SK-N-SH treated with all-trans-retinoic acid at 6 μM for 48 hours (cell line): ENCODE measurements around the gene SSR1.
"Not testable (repeated sequence)": the region's sequence is repeated elsewhere in the genome, so short reads cannot be mapped to it uniquely, and the experiment has no call there.

Experiments
- ATAC-seq: fragments of 200-7000 bp; cut with Tn5 transposase; 3 replicates; pipeline ENCODE4 v1.9.1; 2020; ENCODE audit warnings: mild to moderate bottlenecking, moderate library complexity
- ARNTL ChIP-seq: fragments of 450-650 bp; formaldehyde crosslinking; IDR thresholded peaks from 2 replicates; pipeline ENCODE4 v1.5.0; 2020; ENCODE audit warnings: low read depth, mild to moderate bottlenecking, moderate library complexity, borderline replicate concordance
- BACH2 ChIP-seq: fragments of 250-450 bp; sonication (Bioruptor Pico); IDR thresholded peaks from 2 replicates; pipeline ENCODE4 v1.9.0; 2021; ENCODE audit warnings: mild to moderate bottlenecking, borderline replicate concordance
- CSDC2 ChIP-seq: fragments of 250-450 bp; sonication (Bioruptor Pico); IDR thresholded peaks from 2 replicates; pipeline ENCODE4 v1.5.0; 2020; ENCODE audit warnings: mild to moderate bottlenecking, moderate library complexity
- ESRRG ChIP-seq: fragments of 250-450 bp; sonication (Bioruptor Pico); IDR thresholded peaks from 2 replicates; pipeline ENCODE4 v1.6.1; 2021; ENCODE audit warnings: mild to moderate bottlenecking
- GLIS3 ChIP-seq: fragments of 250-450 bp; sonication (Bioruptor Pico); IDR thresholded peaks from 2 replicates; pipeline ENCODE4 v1.5.0; 2020; ENCODE audit warnings: mild to moderate bottlenecking, moderate library complexity
- ISL1 ChIP-seq: fragments of 250-450 bp; sonication (Bioruptor Pico); IDR thresholded peaks from 2 replicates; pipeline ENCODE4 v2.1.2; 2022; ENCODE audit warnings: mild to moderate bottlenecking, moderate library complexity
- OSR1 ChIP-seq: fragments of 250-450 bp; sonication (Bioruptor Pico); IDR thresholded peaks from 2 replicates; pipeline ENCODE4 v1.8.0; 2022; ENCODE audit warnings: moderate library complexity, mild to moderate bottlenecking, inconsistent platforms
- RARB ChIP-seq: fragments of 250-450 bp; sonication (Bioruptor Pico); IDR thresholded peaks from 2 replicates; pipeline ENCODE4 v1.8.0; 2021; ENCODE audit warnings: mild to moderate bottlenecking, moderate library complexity
- SNAI2 ChIP-seq: fragments of 250-450 bp; sonication (Bioruptor Pico); IDR thresholded peaks from 2 replicates; pipeline ENCODE4 v1.5.0; 2020; ENCODE audit warnings: mild to moderate bottlenecking, moderate library complexity
- TCF4 ChIP-seq: fragments of 250-450 bp; sonication (Bioruptor Pico); IDR thresholded peaks from 2 replicates; pipeline ENCODE4 v1.8.0; 2021; ENCODE audit warnings: mild to moderate bottlenecking, moderate library complexity, borderline replicate concordance
- TOX ChIP-seq: fragments of 250-450 bp; sonication (Bioruptor Pico); IDR thresholded peaks from 2 replicates; pipeline ENCODE4 v1.8.0; 2021; ENCODE audit warnings: mild to moderate bottlenecking, moderate library complexity, borderline replicate concordance
- ZC3H10 ChIP-seq: fragments of 250-450 bp; sonication (Bioruptor Pico); IDR thresholded peaks from 2 replicates; pipeline ENCODE4 v1.5.1; 2021; ENCODE audit warnings: mild to moderate bottlenecking, moderate library complexity
- ZFP3 ChIP-seq: fragments of 250-450 bp; sonication (Bioruptor Pico); IDR thresholded peaks from 2 replicates; pipeline ENCODE4 v1.5.0; 2020; ENCODE audit warnings: mild to moderate bottlenecking, moderate library complexity
- ZNF565 ChIP-seq: fragments of 450-650 bp; formaldehyde crosslinking; conservative IDR thresholded peaks from 2 replicates; pipeline ENCODE4 v1.5.0; 2020; ENCODE audit warnings: low read depth, mild to moderate bottlenecking, moderate library complexity
- ZNF70 ChIP-seq: fragments of 450-650 bp; formaldehyde crosslinking; IDR thresholded peaks from 2 replicates; pipeline ENCODE4 v1.5.0; 2020; ENCODE audit warnings: mild to moderate bottlenecking, moderate library complexity
- ZNF8 ChIP-seq: fragments of 450-650 bp; formaldehyde crosslinking; IDR thresholded peaks from 2 replicates; pipeline ENCODE4 v1.5.0; 2020; ENCODE audit warnings: mild to moderate bottlenecking, moderate library complexity
- TF ChIP-seq, protein P1 (sequence below): fragments of 250-450 bp; sonication (Bioruptor Pico); IDR thresholded peaks from 2 replicates; pipeline ENCODE4 v1.5.1; 2020; ENCODE audit warnings: low read depth, mild to moderate bottlenecking, moderate library complexity
- TF ChIP-seq, protein P2 (sequence below): fragments of 250-450 bp; sonication (Bioruptor Pico); IDR thresholded peaks from 2 replicates; pipeline ENCODE4 v1.8.0; 2020; ENCODE audit warnings: mild to moderate bottlenecking, moderate library complexity, borderline replicate concordance
- TF ChIP-seq, protein P3 (sequence below): fragments of 250-450 bp; sonication (Bioruptor Pico); IDR thresholded peaks from 2 replicates; pipeline ENCODE4 v1.5.0; 2020; ENCODE audit warnings: mild to moderate bottlenecking, moderate library complexity
- TF ChIP-seq, protein P4 (sequence below): fragments of 250-450 bp; sonication (Bioruptor Pico); IDR thresholded peaks from 2 replicates; pipeline ENCODE4 v1.8.0; 2021; ENCODE audit warnings: low read depth, mild to moderate bottlenecking, moderate library complexity, borderline replicate concordance
- TF ChIP-seq, protein P5 (sequence below): fragments of 250-450 bp; sonication (Bioruptor Pico); IDR thresholded peaks from 2 replicates; pipeline ENCODE4 v1.5.1; 2021; ENCODE audit warnings: mild to moderate bottlenecking, moderate library complexity

The SSR1 gene

DNA sequence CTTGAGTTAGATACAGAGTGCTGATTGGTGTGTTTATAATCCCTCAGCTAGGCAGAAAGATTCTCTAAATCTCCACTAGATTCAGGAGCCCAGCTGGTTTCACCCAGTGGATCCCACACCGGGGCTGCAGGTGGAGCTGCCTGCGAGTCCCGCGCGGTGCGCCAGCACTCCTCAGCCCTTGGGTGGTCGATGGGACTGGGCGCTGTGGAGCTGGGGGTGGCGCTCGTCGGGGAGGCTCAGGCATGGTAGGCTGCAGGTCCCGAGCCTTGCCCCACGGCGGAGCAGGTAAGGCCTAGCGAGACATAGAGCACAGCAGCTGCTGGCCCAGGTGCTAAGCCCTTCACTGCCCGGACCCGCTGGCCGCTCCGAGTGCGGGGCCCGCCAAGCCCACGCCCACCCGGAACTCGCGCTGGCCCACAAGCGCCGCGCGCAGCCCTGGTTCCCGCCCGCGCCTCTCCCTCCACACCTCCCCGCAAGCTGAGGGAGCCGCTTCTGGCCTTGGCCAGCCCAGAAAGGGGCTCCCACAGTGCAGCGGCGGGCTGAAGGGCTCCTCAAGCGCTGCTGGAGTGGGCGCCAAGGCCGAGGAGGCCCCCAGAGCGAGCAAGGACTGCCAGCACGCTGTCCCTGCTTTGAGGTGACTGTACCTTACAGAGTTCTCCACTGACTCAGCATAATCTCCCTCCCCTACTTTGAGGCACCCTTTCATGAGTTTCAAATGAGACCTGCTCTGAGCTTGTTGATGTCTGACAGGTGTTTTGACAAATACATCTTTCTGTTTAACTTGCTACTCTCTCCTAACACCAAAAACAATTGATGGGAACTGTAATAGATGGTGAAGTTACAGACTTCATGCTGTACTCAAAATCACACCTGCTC is 3.9 kb upstream of the SSR1 start (continued):
- TF ChIP-seq ESRRG (CRISPR knock-in tag) (no peak), ZNF70 (no peak), ISL1 (CRISPR knock-in tag) (no peak), RARB (CRISPR knock-in tag) (no peak), ZNF8 (CRISPR knock-in tag) (no peak)
- TF ChIP-seq, all 23 proteins: peak for 0

DNA sequence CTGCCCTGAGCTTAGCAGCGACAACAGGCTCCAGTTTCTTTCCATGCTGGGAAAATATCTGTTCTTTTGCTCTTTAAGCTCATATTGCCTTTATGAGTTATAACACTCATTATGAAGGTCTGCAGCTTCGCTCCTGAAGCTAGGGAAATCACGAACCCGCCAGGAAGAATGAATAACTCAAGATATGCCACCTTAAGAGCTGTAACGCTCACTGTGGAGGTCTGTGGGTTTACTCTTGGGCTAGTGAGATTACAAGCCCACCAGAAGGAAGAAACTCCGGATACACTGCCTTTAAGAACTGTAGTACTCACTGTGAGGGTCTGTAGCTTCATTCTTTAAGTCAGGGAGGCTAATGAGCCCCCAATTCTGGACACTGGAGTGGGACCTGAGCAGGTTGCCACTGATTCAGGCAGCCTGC is 3.0 kb upstream of the SSR1 start:
- TF ChIP-seq ZFP3 (CRISPR knock-in tag) (no peak), SNAI2 (CRISPR knock-in tag) (no peak), CSDC2 (no peak)
- TF ChIP-seq, protein P1, sequence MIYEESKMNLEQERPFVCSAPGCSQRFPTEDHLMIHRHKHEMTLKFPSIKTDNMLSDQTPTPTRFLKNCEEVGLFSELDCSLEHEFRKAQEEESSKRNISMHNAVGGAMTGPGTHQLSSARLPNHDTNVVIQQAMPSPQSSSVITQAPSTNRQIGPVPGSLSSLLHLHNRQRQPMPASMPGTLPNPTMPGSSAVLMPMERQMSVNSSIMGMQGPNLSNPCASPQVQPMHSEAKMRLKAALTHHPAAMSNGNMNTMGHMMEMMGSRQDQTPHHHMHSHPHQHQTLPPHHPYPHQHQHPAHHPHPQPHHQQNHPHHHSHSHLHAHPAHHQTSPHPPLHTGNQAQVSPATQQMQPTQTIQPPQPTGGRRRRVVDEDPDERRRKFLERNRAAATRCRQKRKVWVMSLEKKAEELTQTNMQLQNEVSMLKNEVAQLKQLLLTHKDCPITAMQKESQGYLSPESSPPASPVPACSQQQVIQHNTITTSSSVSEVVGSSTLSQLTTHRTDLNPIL: no peak
- no peak for ATAC-seq

DNA sequence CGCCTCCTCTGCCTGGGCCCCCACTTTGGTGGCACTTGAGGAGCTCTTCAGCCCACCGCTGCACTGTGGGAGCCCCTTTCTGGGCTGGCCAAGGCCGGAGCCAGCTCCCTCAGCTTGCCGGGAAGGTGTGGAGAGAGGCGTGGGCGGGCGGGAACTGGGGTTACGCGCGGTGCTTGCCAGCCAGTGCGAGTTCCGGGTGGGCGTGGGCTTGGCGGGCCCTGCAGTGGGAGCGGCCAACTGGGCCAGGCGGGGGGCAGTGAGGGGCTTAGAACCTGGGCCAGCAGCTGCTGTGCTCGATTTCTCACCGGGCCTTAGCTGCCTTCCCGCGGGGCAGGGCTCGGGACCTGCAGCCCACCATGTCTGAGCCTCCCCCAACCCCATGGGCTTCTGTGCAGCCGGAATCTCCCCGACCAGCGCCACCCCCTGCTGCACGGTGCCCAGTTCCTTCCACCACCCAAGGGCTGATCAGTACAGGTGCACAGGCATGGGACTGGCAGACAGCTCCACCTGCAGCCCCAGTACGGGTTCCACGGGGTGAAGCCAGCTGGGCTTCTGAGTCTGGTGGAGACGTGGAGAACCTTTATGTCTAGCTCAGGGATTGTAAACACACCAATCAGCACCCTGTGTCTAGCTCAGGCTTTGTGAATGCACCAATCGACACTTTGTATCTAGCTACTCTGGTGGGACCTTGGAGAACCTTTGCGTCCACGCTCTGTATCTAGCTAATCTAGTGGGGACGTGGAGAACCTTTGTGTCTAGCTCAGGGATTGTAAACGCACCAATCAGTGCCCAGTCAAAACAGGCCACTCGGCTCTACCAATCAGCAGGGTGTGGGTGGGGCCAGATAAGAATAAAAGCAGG is 2.3 kb upstream of the SSR1 start:
- ATAC-seq: not testable (repeated sequence)

DNA sequence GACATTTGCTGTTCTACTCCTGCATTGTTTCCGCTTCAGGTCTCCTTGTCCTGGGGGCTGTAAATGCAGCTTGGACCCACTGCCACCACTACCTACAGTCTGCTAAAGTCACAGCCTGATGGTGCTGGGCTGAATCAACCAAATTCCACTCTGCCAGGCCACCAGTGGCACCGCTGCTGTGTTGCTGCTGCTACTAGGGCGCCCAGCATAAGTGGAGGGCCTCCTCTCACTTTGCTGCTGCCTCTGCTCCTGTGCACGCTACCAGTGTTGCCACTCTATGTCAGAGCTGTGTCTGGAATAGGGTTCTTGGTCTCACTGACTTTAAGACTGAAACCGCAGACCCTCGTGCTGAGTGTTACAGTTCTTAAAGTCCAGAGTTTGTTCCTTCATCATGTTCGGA is 1.4 kb upstream of the SSR1 start:
- TF ChIP-seq ZNF565 (no peak), TOX (CRISPR knock-in tag) (no peak), BACH2 (CRISPR knock-in tag) (no peak), ZFP3 (CRISPR knock-in tag) (no peak), ESRRG (CRISPR knock-in tag) (no peak), GLIS3 (no peak), ZNF70 (no peak), ARNTL (CRISPR knock-in tag) (no peak), ZNF8 (CRISPR knock-in tag) (no peak)
- TF ChIP-seq, protein P2, sequence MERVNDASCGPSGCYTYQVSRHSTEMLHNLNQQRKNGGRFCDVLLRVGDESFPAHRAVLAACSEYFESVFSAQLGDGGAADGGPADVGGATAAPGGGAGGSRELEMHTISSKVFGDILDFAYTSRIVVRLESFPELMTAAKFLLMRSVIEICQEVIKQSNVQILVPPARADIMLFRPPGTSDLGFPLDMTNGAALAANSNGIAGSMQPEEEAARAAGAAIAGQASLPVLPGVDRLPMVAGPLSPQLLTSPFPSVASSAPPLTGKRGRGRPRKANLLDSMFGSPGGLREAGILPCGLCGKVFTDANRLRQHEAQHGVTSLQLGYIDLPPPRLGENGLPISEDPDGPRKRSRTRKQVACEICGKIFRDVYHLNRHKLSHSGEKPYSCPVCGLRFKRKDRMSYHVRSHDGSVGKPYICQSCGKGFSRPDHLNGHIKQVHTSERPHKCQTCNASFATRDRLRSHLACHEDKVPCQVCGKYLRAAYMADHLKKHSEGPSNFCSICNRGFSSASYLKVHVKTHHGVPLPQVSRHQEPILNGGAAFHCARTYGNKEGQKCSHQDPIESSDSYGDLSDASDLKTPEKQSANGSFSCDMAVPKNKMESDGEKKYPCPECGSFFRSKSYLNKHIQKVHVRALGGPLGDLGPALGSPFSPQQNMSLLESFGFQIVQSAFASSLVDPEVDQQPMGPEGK: no peak
- TF ChIP-seq, protein P3, sequence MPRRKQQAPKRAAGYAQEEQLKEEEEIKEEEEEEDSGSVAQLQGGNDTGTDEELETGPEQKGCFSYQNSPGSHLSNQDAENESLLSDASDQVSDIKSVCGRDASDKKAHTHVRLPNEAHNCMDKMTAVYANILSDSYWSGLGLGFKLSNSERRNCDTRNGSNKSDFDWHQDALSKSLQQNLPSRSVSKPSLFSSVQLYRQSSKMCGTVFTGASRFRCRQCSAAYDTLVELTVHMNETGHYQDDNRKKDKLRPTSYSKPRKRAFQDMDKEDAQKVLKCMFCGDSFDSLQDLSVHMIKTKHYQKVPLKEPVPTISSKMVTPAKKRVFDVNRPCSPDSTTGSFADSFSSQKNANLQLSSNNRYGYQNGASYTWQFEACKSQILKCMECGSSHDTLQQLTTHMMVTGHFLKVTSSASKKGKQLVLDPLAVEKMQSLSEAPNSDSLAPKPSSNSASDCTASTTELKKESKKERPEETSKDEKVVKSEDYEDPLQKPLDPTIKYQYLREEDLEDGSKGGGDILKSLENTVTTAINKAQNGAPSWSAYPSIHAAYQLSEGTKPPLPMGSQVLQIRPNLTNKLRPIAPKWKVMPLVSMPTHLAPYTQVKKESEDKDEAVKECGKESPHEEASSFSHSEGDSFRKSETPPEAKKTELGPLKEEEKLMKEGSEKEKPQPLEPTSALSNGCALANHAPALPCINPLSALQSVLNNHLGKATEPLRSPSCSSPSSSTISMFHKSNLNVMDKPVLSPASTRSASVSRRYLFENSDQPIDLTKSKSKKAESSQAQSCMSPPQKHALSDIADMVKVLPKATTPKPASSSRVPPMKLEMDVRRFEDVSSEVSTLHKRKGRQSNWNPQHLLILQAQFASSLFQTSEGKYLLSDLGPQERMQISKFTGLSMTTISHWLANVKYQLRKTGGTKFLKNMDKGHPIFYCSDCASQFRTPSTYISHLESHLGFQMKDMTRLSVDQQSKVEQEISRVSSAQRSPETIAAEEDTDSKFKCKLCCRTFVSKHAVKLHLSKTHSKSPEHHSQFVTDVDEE (CRISPR knock-in tag): no peak
- TF ChIP-seq, all 23 proteins: peak for 0
- ATAC-seq: no peak

DNA sequence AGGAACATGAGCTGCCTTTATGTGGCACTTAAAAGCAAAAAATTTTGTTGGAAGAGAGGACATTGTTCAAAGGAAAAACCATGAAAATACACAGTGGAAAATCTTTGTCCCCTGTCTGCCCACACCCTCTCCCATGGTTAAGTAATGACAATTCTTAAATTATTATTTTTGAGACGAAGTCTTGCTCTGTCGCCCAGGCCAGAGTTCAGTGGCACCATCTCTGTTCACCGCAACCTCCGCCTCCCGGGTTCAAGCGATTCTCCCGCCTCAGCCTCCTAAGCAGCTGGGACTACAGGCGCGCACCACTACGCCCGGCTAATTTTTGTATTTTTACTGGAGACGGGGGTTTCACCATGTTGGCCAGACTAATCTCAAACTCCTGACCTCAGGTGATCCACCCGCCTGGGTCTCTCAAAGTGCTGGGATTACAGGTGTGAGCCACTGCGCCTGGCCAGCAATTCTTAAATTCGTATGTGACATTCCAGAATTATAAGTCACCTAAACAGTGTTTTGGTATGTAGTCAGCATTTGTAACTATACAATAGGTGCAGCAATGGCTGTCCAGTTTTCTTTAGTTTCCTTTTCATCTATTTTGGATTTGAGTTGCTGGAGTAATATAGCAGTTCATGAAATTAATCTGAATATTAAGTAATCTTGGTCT is 636 bp upstream of the SSR1 start:
- TF ChIP-seq, protein P4, sequence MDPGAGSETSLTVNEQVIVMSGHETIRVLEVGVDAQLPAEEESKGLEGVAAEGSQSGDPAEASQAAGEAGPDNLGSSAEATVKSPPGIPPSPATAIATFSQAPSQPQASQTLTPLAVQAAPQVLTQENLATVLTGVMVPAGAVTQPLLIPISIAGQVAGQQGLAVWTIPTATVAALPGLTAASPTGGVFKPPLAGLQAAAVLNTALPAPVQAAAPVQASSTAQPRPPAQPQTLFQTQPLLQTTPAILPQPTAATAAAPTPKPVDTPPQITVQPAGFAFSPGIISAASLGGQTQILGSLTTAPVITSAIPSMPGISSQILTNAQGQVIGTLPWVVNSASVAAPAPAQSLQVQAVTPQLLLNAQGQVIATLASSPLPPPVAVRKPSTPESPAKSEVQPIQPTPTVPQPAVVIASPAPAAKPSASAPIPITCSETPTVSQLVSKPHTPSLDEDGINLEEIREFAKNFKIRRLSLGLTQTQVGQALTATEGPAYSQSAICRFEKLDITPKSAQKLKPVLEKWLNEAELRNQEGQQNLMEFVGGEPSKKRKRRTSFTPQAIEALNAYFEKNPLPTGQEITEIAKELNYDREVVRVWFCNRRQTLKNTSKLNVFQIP (CRISPR knock-in tag): no peak
- TF ChIP-seq ZNF70 (no peak), RARB (CRISPR knock-in tag) (no peak), BACH2 (CRISPR knock-in tag) (no peak), ZC3H10 (CRISPR knock-in tag) (no peak), ZNF565 (no peak), ARNTL (CRISPR knock-in tag) (no peak), ISL1 (CRISPR knock-in tag) (no peak), TCF4 (CRISPR knock-in tag) (no peak), GLIS3 (no peak), OSR1 (no peak)
- TF ChIP-seq, protein P5, sequence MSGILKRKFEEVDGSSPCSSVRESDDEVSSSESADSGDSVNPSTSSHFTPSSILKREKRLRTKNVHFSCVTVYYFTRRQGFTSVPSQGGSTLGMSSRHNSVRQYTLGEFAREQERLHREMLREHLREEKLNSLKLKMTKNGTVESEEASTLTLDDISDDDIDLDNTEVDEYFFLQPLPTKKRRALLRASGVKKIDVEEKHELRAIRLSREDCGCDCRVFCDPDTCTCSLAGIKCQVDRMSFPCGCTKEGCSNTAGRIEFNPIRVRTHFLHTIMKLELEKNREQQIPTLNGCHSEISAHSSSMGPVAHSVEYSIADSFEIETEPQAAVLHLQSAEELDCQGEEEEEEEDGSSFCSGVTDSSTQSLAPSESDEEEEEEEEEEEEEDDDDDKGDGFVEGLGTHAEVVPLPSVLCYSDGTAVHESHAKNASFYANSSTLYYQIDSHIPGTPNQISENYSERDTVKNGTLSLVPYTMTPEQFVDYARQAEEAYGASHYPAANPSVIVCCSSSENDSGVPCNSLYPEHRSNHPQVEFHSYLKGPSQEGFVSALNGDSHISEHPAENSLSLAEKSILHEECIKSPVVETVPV (CRISPR knock-in tag): no peak
- TF ChIP-seq, protein P1: no peak
- ATAC-seq: no peak
